Stimulated activated CD8-positive, alpha-beta memory T cell treated with anti-CD3 and anti-CD28 coated beads, Interleukin-2, amount 100 ng/mL, for 48 hours (primary cell): Measurements from ENCODE around the gene SCFD2.
"Not testable (repeated sequence)": the region's sequence is repeated elsewhere in the genome, so short reads cannot be mapped to it uniquely, and the experiment has no call there.

Source experiments
- DNase-seq, 2 donors: peaks; one replicate each; pipeline ENCODE4 v3.0.0-alpha.2; 2020; ENCODE audit warnings: low read depth in 2 of 2

The SCFD2 gene

DNA sequence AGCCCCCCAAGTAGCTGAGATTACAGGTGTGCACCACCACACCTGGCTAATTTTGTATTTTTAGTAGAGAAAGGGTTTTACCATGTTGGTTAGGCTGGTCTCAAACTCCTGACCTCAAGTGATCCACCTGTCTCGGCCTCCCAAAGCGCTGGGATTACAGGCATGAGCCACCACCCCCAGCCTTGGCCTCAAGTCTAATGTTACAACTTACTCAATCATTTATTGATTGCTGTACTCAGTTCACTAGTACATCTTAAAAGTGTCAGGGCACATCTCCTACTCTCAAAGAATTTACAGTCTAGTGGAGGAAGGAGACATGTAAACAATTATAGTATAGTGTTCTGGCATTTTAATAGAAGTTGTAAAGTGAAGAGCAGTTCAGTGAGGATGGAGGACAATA lies 19.5 kb downstream of the SCFD2 start:
- DNase-seq, result not testable (repeated sequence)

DNA sequence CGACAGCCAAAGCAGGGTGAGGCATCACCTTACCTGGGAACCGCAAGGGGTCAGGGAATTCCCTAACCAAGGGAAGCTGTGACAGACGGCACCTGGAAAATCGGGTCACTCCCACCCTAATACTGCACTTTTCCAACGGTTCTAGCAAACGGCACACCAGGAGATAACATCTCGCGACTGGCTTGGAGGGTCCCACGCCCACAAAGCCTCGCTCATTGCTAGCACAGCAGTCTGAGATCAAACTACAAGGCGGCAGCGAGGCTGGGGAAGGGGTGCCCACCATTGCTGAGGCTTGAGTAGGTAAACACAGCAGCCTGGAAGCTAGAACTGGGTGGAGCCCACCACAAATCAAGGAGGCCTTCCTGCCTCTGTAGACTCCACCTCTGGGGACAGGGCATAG lies 25.7 kb downstream of the SCFD2 start:
- not testable (repeated sequence) for DNase-seq

DNA sequence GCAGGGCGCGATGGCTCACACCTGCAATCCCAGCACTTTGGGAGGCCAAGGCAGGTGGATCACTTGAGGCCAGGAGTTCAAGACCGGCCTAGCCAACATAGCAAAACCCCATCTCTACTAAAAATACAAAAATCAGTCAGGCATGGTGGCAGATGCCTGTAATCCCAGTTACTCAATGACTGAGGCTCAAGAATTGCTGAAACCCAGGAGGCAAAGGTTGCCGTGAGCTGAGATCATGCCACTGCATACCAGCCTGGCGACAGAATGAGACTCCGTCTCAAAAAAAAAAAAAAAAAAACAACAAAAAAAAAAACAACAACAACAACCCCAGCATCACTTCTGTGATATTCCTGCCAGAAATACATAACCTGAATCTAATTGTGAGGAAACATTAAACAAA lies 30.9 kb downstream of the SCFD2 start:
- not testable (repeated sequence) for DNase-seq

DNA sequence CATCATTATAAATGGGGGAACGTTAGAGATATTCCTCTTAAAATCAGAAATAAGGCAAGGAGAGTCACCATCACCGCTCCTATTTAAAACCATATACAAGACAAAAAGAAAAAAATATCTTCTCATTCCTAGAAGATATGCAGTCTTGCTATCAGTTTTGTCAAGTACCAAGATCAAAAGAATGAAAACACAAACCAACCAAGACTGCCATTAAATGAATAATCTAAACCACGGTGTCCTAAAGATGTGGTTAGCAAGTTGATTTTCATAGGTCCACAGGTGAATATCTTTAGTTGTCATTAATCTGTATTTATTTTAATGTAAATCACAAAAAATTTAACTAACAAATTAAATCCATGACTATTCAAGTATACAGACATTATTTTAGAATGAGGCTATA lies 39.3 kb downstream of the SCFD2 start:
- DNase-seq, result no peak

DNA sequence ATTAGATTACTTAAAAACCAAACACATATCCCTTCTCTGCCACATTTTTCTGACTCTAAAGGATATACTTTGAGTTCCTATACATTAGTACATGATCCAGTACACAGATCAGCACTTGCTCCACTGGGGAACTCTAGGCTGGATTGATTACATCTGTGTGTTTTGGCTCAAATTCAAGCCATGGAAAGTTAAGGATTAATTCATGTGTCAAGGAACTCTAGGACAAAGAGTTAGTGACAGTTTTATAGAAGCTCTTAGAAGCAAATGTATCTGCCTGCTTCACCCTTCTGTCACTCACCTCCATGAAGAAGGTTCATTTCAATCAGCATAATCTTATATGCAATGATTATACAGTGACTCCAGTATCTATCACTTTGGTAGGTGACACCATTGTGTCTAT lies 43.2 kb downstream of the SCFD2 start:
- no peak for DNase-seq

DNA sequence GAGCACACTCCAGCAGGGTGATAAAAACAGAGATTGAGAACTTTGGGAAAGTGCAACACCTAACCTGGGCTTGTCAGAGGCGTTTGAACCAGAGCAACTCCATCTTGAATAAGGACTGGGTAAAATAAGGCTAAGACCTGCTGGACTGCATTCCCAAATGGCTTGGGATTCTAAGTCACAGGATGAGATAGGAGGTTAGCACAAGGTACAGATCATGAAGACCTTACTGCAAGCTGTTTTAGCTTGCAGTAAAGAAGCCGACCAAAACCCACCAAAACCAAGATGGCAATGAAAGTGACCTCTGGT lies 43.9 kb downstream of the SCFD2 start:
- no peak for DNase-seq

DNA sequence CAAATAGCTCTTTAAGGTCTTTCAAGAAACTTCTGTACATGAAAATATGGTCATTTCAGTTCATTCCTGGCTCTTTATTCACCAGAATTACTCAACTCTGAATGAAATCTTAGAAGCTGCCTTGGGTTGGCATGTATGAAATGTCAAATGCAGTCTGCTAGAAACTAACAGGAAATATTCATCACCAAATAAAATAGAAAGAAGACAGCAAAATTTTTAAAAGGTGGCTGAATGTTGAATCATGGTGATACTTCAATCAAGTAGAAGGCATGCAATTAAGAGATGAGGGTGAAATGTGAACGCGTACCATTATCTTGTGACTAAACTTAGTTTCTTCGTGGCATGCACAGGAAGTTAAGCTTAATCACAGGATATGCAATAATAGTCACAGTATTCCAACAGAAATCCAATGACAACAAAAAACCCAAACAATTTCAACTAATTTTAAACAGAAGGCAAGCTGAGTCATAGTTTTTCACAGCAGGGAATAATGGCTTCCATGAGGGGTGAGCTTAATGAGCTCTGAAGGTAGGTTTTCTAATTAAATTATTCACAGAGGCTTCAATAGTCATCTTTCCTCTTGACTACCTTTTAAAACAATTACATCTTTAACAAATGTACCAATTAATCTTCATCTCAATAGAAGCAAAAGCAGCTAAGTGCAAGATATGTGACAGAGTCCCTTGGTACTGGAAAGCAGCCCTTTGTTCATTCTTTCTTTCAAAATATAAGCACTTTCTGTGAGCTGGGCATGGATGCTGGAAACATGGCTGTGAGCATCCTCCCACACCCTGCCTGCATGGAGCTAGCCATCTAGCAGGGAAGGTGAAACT lies 44.5 kb downstream of the SCFD2 start:
- DNase-seq, result no peak

DNA sequence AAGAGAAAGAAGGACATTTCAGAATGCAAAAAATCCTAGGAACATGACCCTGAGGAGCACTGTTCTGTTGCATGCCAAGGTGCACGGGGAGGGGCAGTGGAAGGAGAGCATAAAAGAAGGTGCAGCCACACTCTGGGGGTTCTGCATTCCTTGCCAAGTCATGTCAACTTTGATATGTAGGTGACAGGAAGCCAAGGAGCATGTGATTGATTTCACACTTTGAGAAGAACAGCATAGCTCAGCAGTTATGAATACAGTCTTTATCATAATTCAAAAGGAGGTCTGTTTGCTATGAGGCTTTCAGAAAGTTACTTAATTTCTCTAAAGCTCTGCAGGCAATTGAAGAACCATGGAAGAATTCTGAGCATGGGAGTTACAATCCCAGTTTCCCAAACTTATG lies 50.6 kb downstream of the SCFD2 start:
- no peak for DNase-seq

DNA sequence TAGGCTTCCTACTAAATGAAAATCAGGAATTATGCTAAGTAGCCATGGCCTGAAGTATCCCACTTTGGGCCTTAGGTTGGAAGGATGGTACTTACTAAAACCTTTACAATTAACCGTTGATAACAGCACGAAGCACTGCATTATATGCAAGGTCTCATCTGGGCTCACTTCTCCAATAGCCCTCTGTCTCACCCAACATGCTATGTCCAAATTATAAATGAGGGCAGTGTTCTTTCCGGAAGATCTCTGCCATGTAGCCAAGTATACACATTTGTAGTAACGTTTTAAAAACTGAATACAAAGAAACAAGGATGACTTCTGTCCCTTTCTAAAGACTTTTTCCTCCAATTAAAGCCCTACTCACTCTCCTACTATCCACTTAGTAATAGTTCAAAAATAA lies 51.6 kb downstream of the SCFD2 start:
- no peak for DNase-seq

DNA sequence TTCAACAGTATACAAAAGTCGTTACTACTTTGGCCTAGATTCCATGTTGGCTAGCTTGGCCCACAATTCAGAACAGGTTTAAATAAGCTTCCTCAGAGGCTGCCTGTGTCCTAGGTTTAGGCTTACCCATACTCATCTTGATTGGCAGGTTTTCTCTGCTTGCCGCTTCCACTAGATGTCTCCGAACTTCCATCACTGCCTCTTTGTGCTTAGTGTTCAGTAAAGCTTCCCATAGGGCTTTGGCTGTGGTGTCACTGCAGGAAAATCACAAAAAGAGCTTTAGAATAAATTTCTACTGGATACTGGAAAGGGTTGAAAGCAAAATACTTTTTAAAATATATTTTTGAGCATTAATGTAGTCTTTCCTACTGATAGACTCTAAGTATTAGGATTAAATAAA lies 52.4 kb downstream of the SCFD2 start:
- no peak for DNase-seq

DNA sequence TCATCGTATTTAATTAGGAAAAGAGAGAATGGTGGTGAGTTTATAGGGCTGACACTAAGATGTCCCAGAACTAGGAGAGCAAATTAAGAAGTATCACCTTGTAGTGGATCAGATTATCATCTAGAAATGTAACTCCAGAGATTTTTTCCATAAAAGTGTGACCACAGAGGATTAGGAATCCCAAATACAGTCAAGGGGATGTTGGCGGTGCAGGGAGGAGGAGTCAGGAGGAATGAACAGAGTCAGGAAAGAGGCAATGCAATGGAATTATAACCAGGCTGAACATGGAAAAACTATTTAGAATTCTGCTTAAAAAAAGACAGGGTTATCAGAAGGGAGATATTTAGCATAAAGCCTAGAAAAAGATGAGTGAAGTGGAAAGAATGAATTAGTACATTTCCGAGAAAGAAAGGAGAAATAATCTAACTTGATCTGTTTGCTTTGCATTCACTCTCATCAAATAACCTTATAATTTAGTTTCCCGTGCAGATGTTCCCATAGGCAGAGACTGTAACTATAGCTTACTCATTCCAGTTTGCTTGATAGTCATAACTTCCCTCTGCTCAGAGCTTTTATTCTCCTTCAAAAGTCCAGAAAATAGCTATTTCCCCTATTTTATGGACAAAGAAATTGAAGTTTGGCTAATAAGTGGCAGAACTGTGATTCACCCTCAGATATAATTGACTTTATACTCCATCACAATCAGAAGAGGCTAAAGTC lies 56.4 kb downstream of the SCFD2 start:
- DNase-seq, result no peak

DNA sequence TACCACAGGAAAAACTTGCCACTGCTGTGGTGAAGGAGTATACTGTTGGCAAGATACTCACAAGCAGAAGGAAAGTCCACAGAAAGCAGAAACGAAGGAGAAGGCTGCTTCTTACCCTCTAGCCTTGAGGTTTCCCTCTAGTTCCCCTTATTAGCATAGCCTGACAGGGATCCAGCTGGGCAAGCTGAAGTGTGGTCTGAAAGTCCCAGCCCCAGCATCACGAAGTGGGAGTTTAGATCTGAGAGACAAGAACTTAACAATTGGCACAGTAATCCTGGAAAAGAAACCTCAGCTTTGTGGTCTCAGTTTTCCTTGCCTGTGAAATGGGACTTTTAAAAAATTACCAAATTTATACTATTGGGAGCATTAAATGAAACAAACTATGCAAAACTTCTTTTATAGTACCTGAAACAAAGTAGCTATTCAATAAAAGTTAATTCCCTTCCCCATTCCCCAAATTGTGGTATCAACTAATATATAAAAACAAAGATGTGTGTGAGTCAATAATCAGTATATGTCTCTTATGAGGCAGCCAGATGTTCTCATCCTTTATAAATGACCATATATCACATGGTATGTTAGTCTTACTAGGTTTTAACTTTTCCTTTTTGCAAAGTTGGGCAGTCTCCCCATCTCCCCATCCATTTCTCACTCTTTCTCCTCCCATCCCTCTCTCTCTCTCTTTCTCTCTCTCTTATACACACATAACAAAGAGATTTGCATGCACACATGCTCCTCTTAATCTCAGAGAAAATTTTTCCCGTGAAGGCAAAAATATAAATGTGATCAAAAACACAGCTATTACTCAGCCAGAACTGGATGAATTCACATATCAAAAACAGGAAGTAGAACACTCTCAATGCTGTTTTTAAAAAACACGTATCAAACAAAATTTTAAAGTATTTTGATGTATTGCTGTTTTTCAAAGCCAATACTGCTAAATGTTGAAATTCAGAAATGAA lies 57.8 kb downstream of the SCFD2 start:
- DNase-seq, result no peak

DNA sequence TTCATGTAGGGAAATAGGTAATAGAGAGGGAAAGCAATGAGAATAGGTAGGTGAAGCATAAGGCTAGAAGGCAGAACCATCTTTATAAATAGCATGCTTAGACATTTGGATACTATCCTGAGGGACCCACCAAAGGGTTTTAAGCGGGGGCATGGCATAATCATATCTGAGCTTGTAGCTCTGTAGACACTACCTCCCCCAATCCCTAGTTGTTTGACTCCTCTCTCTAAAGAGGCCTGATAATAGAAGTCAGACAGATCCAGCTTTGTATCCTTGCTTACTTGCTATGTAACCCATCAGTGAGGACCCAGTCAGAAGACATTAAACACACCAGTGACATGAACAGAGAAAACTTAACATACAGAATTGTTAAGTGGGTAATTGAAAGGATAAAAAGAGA lies 58.7 kb downstream of the SCFD2 start:
- DNase-seq, result no peak

DNA sequence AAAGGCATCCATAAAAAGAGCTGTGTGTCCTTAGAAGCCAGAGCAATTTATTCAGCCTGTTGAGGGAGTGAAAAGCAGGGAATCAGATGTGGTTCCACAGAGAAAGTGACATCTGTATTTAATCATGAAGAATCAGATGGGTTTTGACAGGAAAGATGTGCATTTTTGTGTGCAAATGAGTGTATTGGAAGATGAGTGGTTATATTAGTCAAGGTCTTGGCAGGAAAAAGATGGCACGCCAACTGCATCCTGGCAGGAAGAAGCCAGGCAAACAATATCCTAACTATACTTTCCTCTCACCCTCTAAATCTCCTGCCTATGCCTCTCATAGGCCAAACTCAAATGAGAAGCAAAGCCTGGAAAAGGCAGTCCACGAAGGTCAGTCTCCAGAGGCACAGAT lies 59.1 kb downstream of the SCFD2 start:
- DNase-seq, result no peak

DNA sequence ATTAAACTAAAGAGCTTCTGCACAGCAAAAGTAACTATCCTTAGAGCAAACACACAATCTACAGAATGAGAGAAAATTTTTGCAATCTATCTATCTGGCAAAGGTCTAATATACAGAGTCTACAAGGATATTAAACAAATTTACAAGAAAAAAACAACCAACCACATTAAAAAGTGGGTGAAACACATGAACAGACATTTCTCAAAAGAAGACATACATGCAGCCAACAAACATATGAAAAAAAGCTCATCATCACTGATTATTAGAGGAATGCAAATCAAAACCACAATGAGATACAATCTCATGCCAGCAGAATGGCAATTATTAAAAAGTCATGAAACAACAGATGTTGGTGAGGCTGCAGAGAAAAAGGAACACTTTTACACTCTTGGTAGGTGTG lies 73.7 kb downstream of the SCFD2 start:
- not testable (repeated sequence) for DNase-seq

DNA sequence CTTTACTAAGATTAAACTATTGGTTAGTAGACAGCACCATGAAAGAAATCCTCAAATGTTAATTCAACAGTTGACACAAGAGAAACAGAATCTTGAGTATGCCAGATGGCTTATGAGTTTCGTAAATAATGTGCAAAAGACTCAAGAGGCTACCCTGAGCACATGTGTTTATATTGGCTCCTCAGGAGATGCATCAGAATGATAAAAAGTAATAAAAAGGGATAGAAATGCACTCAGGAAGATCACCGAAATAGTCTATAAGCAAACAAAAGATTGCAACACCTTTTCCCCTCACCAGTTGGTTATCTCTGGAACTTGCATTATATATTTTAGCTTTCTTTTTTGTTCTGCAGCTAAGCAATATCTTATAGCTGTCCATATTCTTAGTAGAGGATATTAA lies 84.4 kb downstream of the SCFD2 start:
- no peak for DNase-seq

DNA sequence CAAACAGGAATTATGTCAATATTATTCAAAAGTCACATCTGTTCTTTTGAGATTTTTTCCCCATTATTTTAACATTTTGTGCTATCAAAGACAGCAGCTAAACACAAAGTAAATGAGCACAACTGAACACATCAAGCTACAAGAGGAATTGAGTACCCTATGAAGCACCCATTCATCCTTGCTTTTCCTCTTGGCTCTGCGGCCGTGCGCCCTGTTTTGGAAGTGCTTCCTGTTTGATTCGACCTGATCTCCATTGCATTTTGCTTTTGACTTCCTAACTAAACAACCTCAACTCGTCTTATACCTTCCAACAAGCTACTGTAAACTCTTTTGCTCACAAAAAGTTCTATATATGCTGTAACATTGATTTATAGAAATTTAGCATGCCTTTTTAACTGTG lies 85.0 kb downstream of the SCFD2 start:
- no peak for DNase-seq

DNA sequence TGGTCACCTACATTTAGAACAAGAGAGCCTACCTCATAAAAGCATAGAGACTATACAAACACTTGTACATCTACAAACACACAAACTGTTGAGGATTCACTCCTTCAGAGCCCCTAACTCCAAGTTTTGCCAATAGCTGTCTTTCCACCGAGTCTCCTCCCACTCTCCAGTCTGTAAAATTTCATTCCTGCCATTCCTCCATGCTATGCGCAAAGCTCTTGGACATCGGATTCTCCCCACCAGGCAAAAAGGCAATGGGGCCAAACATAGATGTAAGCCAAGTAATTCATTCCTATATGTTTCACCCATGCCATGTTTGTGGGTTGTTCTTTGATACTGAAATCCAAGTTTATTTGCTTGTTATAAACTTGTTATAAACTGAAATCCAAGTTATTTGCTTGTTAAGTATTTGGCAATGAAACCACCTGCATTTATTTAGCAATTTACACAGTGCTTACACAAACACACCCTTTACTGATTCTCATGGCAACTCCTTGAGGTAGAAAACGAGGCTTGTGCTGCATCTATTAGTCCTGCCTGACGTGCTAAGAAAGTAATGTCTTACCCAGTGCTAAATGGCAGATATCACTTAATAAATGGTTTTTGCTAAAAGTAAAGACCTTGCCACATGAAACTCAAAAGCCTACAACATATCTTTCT lies 91.1 kb downstream of the SCFD2 start:
- DNase-seq, result no peak

DNA sequence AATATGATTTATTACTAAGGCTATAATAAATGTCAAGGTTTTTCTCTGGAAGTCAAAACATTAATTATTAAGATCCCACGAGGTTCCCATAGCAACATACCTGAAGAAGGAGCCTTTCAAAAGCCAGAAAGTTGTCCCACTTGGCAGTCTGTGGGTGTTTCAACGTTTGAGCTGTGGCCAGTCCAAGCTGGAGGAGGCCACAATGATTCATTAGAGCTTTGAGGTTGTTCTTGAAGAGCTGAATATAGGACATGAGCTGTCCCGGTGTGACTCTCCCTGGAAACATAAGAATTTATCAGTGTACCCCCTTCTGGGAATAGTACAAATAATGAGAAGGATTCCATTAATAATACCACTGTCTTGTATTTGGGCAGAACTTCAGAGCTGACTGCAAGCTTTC lies 92.1 kb downstream of the SCFD2 start:
- DNase-seq, result no peak

DNA sequence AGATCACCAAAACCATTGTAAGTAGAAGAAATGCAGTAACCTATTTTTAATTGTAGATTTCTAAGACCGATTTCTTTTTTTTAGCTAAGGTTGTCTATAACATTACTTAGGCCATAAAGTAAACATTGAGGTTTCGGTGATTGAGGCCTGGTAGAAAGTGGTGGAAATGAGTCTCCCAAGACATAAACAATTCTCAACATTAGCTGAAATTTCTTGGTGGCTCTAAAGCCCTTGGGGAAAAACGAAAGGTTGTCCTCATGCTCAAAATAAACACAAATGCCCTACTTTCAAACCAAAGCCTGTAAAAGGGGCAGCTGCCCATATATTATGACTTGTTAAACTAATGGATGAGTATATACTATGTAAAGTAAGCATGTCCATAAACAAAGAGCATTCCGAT lies 98.8 kb downstream of the SCFD2 start:
- no peak for DNase-seq

DNA sequence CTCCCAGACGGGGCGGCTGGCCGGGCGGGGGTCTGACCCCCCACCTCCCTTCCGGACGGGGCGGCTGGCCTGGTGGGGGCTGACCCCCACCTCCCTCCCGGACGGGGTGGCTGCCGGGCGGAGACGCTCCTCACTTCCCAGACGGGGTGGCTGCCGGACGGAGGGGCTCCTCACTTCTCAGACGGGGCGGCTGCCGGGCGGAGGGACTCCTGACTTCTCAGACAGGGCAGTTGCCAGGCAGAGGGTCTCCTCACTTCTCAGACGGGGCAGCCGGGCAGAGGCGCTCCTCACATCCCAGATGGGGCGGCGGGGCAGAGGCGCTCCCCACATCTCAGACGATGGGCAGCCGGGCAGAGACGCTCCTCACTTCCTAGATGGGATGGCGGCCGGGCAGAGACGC lies 109.9 kb downstream of the SCFD2 start:
- DNase-seq, result not testable (repeated sequence)

DNA sequence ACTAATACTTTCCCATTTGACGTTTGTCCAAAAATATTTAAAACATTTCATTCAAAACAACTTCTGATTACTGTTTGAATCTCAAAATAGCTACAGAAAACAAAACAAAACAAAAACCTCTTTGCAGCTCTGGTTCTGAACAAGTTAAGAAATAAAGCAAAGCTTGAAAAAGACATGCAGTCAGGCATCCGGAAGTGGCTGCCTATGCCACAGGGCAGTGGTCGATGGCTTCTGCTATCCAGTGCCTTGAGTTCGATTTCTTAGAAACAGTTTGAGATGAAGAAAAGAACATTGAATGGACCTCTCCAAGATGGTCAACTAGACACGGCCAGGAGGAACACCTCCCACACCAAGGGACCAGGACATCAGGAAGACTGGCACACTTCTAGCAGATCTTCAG lies 125.3 kb downstream of the SCFD2 start:
- DNase-seq, result no peak
